Fibroblast of lung (primary cell): Measurements from ENCODE around the gene DNMBP.

Source experiments
- EZH2 ChIP-seq: IDR thresholded peaks from 2 replicates; pipeline ENCODE4 v1.5.1; 2012; ENCODE audit warnings: low read length, control low read depth, mild to moderate bottlenecking; ENCODE audit errors: missing control alignments
- TF ChIP-seq, protein P1 (sequence below), 2 donors: IDR thresholded peaks in 1 of 2; conservative IDR thresholded peaks in 1 of 2; 1 replicate in 1 of 2; 2 replicates in 1 of 2; pipeline ENCODE4 v1.5.1; 2011 to 2012; ENCODE audit warnings: low read length in 2 of 2, control low read depth in 1 of 2, inconsistent platforms in 1 of 2, low read depth in 1 of 2, mild to moderate bottlenecking in 1 of 2

DNA sequence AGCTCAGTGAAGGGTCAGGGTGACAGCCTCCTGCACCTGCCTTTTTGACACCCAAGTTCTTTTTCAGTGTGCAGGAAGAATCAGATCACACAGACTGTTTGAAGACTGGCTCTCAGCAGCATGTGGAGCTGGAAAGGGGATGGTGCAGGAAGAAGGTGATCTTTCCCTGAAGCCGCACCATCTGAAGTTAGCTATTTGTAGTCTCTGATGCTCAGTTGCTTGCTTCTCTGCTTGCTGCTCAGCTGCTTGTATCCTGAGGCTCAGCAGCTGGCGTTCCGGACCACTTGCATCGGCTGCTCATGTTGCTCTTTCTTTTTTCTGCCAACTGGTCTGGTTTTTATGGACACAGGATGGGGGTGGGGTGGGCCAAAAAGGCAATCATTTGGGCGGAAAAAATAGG lies 15.8 kb upstream of the DNMBP start:
- TF ChIP-seq, protein P1, sequence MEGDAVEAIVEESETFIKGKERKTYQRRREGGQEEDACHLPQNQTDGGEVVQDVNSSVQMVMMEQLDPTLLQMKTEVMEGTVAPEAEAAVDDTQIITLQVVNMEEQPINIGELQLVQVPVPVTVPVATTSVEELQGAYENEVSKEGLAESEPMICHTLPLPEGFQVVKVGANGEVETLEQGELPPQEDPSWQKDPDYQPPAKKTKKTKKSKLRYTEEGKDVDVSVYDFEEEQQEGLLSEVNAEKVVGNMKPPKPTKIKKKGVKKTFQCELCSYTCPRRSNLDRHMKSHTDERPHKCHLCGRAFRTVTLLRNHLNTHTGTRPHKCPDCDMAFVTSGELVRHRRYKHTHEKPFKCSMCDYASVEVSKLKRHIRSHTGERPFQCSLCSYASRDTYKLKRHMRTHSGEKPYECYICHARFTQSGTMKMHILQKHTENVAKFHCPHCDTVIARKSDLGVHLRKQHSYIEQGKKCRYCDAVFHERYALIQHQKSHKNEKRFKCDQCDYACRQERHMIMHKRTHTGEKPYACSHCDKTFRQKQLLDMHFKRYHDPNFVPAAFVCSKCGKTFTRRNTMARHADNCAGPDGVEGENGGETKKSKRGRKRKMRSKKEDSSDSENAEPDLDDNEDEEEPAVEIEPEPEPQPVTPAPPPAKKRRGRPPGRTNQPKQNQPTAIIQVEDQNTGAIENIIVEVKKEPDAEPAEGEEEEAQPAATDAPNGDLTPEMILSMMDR (conservative IDR thresholded peaks at IDR 0.05 in 1 of 2, IDR thresholded peaks at IDR 0.05 in 1 of 2; ENCODE audit: low read depth in 1 of 2, low read length in 2 of 2), result no peak
- no peak for TF ChIP-seq EZH2
